DMS53 treated with DMSO at 0.1 percent for 48 hours (cell line): Measurements from ENCODE around the gene CCDC88B.

ENCODE experiments used
- DNase-seq: peaks from one replicate; lab custom pipeline; 2025; ENCODE audit not compliant: unreplicated experiment; lab: John Stamatoyannopoulos, UW

The CCDC88B gene, protein sequence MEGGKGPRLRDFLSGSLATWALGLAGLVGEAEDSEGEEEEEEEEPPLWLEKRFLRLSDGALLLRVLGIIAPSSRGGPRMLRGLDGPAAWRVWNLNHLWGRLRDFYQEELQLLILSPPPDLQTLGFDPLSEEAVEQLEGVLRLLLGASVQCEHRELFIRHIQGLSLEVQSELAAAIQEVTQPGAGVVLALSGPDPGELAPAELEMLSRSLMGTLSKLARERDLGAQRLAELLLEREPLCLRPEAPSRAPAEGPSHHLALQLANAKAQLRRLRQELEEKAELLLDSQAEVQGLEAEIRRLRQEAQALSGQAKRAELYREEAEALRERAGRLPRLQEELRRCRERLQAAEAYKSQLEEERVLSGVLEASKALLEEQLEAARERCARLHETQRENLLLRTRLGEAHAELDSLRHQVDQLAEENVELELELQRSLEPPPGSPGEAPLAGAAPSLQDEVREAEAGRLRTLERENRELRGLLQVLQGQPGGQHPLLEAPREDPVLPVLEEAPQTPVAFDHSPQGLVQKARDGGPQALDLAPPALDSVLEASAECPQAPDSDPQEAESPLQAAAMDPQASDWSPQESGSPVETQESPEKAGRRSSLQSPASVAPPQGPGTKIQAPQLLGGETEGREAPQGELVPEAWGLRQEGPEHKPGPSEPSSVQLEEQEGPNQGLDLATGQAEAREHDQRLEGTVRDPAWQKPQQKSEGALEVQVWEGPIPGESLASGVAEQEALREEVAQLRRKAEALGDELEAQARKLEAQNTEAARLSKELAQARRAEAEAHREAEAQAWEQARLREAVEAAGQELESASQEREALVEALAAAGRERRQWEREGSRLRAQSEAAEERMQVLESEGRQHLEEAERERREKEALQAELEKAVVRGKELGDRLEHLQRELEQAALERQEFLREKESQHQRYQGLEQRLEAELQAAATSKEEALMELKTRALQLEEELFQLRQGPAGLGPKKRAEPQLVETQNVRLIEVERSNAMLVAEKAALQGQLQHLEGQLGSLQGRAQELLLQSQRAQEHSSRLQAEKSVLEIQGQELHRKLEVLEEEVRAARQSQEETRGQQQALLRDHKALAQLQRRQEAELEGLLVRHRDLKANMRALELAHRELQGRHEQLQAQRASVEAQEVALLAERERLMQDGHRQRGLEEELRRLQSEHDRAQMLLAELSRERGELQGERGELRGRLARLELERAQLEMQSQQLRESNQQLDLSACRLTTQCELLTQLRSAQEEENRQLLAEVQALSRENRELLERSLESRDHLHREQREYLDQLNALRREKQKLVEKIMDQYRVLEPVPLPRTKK (N-terminal part only)

DNA sequence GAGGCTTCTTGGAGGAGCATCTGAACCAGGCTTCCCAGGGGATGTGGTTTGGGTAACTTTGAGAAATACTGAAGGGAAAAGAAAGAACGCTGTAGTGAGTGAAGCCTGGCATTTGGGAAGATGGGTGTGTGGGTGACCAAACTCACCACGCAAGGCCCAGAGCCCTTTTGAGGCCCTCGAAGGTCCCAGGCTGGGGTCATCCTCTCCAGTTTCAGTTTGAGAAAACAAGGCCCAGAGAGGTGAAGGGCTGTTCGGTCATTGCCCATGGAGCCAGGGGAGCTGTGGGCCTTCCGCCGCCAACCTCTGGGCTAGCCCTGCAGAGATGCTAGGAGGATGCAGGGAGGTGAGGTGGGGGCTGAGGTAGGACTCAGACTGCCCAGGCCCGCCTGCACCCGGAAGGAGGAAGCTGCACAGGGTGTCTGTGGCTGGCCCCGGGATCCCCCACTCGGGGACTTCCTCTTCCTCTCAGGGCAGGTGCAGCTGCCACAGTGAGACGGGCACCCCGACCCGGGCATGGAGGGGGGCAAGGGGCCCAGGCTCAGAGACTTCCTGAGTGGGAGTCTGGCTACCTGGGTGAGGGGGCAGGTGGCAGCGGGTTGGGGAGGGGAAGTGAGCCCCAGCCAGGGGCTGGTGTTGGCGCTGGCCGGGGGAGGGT, at the start of gene CCDC88B:
Gene CCDC88B (plus strand): TSS at position 451 of the 655 bp plus-strand sequence. CDS start 63 bp downstream, at position 514.
- DNase-seq: no peak

DNA sequence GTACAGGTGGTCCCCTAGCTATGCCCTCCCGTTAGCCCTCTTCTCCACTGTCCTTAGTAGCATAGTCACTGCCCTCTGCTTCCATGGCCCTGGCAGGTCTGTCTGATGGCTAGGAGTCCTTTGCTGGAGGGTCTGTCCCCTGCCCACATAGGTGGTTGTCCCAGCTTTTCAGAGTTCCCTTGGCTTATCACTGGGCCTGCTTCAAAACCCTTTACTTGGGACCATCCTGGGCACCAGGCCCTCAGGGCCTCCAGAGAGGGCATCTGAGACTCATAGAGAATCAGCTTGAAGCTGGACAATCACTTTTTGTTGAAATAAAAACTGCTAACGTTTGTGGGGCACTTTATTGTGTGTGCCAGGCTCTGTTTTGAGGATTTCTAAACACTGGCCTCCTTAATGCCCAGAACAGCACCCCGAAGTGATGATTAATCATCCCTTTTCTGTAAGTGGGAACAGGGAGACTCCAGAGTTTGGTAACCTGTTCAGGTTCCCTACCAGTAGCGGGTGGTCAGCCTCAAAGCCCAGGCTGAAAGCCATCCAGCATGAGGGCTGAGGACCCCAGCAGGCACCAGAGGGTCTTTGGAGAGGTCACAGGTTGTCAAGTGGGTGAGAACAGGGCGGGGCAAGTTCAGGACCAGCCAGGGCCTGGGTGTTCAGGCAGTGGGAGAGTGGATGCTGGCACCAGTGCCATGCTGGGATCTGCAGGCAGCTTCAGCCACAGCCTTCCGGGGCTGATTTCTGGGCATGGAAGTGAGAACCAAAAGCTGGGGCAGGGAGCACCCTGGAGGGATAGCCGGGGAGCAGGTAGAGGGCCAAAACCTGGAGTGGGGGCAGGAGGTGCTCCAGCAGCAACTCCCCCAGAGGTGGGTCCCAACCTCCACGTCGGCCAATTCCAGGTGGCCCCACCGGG, 49.4 kb upstream of the CCDC88B start:
- no peak for DNase-seq

DNA sequence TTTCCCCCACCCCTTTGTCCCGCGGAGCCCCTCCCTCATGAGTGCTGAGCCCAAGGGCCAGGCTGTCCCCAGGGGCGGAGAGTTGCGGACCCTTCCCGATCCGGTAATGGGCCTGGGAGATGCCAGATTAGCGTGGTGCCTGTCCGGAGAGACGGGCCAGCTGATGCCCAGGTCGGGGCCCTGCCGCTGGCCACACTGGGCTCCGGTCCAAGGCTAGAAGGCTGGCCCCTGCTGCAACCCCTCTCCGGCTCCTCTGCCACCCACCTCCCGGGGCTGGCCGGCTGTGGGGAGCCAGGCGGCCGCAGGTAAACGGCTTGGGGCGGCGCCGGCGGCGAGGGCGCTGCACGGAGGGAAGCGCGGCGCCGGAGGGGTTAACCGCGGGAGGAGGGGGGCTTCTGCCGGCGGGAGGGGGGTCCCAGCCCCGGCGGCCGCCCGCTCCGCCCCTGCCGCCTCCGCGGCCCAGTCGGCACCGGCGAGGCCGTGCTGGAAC, 48.7 kb upstream of the CCDC88B start, which contains the start of gene KCNK4:
Gene KCNK4 (plus strand): TSS at position 41 of the 490 bp plus-strand sequence. CDS start 1,717 bp downstream, outside the sequence.
- no peak for DNase-seq

DNA sequence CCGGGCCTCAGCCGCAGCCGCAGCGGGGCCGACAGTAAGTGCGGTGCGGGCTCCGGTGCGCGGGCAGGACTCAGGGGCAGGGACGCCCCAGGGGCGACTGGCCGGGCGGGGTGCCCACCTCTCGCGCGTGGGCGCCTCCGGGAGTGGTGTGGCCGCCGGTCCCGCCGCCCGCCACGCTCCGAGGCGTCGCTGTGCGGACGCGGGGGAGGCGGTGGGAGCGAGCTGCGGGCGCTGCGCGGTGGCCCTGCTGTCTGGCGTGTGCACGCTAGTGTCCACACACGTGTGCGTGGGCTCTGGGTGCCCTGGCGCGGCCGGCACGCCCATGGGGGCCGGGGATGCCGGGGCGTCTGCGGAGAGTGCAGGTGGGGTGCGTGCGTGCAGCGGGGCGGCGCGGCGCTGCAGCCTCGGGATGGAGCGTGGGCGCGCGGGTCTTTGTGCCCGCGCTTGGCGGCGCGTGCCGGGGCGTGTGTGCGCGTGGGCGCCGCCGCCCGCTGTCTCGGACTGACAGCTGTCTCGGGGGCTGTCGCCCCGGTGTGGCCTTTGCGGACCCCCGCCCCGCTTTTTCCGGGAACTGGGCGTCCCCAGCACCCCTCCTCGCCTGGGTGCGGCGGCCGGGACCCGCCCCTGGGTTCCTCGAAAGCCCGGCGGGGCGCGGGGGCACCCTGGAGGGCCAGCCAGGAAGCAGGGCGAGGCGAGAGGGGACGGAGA, 48.1 kb upstream of the CCDC88B start:
- no peak for DNase-seq

DNA sequence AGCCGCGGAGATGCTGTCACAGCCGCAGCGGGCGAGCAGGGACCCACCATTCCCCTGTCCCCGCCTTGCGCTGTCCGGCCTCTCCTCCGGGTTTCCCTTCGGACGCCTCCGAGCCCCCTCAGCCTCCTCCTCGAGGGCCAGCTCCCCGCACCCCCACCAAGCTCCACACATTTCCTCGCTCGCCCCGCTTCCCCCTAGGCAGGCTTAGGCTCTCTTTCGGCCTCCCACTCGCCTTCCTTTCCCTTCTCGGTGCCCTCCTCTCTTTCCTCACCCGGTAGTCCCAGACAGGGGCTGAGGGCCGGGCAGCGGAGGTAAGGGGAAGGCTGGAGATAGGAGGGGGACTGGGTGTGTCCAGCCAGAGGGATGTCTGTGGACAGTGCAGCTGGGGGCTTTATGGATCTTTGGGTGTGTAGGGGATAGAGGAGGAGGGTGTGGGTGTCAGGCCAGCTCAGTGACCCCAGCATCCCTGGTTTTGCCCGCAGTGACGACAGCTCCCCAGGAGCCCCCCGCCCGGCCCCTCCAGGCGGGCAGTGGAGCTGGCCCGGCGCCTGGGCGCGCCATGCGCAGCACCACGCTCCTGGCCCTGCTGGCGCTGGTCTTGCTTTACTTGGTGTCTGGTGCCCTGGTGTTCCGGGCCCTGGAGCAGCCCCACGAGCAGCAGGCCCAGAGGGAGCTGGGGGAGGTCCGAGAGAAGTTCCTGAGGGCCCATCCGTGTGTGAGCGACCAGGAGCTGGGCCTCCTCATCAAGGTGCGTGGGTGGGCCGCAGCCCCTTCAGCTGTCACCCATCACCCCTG, 47.3 kb upstream of the CCDC88B start:
- DNase-seq: no peak

DNA sequence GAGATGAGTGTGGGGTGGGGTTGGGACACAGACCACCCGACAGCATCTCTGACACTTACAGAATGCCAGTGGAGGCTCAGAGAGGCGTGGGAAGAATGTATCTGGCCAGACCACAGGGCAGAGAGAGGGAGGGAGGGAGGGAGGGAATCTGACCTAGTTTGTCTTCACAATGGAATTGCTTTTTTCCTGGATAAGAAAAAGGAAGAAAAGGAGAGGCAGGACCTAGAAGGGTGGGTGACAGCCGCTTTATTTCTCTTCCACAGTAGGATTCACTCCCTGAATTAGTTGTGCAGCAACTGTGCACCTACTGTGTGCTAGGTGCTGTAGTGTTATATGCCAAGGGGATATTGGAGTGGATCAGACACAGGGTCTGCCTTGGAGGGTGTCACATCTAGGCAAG, 45.2 kb upstream of the CCDC88B start:
- no peak for DNase-seq

DNA sequence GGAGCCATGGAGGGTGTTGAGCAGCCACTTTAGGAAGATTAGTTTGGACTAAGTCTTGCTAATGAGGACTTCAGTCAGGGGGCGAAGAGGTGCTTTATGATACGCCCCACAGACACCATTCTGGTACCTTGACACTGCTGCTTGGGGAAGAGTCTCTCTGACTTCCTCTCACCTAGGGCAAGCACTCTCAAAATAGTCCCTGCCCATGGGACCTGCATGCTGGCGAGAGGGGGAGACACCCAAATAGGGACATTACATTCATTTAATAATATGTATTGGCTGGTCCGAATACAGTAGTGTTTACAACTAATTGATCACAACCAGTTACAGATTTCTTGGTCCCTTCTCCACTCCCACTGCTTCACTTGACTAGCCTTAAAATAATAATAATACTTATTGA, 44.2 kb upstream of the CCDC88B start:
- no peak for DNase-seq

DNA sequence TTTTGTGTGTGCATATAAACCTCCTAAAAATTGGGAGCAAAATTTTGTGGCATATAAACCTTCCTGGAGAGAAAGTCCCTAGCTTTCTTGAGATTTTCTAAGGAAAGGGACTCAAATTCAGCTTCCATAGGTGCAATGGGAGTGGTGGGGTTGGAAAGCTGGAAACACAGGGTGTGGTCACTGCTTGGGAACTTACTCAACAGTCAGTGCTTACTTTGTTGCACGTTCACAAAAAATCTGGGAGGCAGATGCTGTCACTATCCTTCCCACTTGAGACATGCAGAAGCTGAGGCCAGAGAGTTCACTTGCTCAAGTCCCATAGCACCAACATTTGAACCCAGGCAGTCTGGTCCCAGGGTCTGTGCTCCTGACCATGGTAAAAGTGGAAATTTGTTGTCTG, 43.8 kb upstream of the CCDC88B start:
- DNase-seq: no peak

DNA sequence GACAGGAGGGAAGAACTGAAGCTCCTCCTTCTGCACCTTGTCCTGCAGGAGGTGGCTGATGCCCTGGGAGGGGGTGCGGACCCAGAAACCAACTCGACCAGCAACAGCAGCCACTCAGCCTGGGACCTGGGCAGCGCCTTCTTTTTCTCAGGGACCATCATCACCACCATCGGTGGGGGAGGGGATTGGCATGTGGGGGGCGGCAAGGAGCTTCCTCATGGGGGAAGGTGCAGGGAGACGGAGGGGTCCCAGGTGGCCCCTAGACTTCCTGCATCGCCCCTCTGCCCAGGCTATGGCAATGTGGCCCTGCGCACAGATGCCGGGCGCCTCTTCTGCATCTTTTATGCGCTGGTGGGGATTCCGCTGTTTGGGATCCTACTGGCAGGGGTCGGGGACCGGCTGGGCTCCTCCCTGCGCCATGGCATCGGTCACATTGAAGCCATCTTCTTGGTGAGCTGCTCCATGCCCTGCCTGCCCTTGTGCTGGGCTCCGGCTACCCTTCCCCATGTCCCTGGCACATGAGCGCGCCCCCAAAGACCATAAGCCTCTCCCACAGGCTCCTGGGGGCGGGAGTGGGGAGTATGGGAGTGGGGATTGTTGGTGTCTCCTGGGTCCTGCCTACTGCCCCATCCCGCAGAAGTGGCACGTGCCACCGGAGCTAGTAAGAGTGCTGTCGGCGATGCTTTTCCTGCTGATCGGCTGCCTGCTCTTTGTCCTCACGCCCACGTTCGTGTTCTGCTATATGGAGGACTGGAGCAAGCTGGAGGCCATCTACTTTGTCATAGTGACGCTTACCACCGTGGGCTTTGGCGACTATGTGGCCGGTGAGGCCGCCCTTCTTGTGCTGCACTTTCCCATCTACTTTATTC, 42.9 kb upstream of the CCDC88B start:
- DNase-seq: no peak

DNA sequence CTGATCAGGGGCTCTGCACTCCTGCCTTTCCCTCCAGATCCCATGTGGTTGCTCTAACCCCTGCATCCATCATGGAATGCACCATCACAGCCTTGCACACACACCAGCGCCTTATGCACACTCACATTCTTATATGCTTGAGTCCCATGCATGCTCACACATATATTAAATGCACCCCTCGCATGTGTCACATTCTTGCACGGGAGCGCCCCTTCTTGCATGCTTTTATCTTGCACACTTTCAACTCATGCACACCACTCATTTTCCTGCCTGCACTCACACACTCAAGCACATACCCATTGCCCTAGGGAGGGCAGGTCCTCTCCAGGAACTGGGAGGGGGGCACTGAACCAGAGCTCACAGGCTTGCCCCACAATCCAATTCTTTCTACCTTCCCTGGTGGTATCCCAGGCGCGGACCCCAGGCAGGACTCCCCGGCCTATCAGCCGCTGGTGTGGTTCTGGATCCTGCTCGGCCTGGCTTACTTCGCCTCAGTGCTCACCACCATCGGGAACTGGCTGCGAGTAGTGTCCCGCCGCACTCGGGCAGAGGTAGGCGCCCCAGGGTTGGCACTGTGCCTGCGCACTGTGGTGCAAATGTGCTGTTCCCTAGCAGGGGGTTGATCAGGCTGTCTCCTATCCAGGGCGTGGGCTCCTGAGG, 42.2 kb upstream of the CCDC88B start:
- DNase-seq: no peak

DNA sequence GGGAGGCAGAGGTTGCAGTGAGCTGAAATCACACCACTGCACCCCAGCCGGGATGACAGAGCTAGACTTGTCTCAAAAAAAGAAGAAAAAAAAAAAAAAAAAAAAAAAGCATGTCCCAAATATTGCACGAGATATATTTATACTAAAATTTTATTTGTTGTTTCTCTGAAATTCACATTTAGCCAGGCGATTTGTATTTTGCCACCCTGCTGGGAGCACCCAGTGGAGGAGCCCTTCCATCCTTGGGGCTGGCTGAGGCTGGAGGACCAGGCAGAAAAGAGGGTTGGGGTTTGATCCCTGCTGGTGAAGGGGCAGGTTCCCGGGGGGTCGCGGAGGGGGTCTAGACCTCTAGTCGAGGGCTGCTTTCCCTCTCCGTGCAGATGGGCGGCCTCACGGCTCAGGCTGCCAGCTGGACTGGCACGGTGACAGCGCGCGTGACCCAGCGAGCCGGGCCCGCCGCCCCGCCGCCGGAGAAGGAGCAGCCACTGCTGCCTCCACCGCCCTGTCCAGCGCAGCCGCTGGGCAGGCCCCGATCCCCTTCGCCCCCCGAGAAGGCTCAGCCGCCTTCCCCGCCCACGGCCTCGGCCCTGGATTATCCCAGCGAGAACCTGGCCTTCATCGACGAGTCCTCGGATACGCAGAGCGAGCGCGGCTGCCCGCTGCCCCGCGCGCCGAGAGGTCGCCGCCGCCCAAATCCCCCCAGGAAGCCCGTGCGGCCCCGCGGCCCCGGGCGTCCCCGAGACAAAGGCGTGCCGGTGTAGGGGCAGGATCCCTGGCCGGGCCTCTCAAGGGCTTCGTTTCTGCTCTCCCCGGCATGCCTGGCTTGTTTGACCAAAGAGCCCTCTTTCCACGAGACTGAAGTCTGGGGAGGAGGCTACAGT, 40.8 kb upstream of the CCDC88B start:
- DNase-seq: no peak

DNA sequence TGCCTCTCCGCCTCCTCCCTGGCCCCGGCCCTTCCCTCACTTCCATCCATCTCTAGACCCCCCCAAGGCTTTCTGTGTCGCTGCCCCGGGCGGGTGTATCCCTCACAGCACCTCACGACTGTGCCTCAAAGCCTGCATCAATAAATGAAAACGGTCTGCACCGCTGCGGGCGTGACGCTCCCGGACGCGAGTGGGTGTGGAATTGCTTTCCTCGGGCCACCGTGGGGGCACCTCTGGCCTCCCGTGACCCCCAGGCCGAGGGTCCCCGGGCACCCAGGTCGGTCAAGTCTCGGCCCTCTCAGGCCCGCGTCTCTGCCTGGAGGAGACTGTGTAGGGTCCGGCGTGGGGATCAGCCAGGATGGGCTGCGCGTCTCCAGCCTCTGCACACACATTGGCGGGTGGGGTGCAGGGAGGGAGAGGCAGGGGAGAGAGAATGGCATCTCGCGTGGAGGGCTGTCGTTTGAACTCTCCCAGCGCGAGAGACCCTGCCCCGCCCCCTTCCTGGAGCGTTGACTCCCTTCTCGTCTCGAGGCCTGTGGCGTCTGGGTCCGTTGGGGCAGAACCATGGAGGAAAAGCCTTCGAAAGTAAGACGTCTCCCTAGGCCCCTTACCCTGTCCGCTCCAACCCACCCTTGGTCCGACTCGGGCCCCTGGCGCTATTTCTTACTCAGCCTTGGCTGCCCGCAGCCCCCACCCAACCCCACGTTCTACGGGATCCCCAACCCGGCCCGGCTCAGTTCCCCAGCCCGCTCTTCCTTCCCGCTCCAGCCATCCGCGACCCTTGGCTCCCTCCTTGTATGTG, 40.0 kb upstream of the CCDC88B start, which contains the start of gene CATSPERZ:
Gene CATSPERZ (plus strand): TSS at position 512 of the 802 bp plus-strand sequence. CDS start 53 bp downstream, at position 565.
- DNase-seq: no peak

DNA sequence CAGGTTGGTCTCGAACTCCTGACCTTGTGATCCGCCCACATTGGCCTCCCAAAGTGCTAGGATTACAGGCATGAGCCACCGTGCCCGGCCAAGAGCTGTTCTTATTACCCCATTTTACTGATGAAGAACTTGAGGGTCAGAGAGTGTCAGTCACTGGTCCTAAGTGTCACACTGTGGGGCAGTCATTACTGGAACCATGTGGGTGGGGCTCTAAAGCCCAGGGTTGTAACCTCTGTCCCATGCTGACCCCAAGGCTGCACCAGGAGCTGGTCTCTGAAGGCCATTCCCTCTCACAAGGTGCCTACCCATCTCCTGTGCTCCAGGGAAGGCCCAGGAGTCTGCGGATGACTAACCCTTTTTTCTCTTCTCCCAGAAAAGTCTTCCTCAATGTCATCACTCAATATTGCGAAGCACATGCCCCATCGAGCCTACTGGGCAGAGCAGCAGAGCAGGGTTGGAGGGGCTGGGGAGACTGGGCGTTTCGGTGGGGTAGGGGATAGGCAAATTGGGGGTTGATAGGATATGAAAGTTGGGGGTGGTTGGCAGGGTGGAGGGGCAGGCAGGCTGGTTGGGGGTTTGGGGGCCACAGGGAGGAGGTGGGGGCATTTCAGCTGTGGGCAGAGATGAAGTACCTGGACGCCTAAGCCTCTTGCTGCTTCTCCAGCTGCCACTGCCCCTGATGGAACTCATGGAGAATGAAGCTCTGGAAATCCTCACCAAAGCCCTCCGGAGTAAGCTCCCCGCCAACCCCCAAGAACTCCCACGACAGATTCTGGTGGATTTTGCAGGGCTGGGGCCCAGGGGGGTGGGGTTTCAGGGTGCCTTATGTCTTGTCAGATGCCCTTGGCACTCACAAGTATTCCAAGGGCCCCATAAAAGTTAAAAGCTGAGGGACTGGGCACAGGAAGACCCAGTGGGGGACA, 36.6 kb upstream of the CCDC88B start:
- no peak for DNase-seq

DNA sequence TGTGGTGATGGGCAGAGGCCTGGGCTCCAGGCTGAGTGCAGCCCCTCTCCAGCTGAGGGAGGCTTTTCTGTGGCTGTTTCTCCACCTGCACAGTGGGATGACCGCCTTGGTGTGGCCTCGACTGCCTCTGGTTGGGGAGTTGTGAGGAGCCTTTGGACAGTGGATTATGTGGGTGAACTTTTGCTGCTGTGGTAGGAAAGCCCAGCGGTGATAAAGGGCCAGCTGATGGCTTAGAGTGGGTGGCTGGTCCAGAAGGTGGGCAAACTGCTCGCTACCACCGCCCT, 36.0 kb upstream of the CCDC88B start:
- DNase-seq: no peak
